H54 (cell line): Measurements from ENCODE around the gene CEMP1.

Experiments
- DNase-seq: peaks from one replicate; pipeline ENCODE4 v3.0.0; 2011; ENCODE audit warnings: low spot score, mixed read lengths; ENCODE audit not compliant: insufficient read length
- FAIRE-seq: peaks from 3 replicates; lab custom pipeline; 2011; peaks lifted over from hg19 to GRCh38; lab: Jason Lieb, UNC
- POLR2A ChIP-seq: IDR thresholded peaks from 2 replicates; pipeline ENCODE4 v1.6.1; 2011; ENCODE audit warnings: low read depth, mild to moderate bottlenecking, low read length

The CEMP1 gene

DNA sequence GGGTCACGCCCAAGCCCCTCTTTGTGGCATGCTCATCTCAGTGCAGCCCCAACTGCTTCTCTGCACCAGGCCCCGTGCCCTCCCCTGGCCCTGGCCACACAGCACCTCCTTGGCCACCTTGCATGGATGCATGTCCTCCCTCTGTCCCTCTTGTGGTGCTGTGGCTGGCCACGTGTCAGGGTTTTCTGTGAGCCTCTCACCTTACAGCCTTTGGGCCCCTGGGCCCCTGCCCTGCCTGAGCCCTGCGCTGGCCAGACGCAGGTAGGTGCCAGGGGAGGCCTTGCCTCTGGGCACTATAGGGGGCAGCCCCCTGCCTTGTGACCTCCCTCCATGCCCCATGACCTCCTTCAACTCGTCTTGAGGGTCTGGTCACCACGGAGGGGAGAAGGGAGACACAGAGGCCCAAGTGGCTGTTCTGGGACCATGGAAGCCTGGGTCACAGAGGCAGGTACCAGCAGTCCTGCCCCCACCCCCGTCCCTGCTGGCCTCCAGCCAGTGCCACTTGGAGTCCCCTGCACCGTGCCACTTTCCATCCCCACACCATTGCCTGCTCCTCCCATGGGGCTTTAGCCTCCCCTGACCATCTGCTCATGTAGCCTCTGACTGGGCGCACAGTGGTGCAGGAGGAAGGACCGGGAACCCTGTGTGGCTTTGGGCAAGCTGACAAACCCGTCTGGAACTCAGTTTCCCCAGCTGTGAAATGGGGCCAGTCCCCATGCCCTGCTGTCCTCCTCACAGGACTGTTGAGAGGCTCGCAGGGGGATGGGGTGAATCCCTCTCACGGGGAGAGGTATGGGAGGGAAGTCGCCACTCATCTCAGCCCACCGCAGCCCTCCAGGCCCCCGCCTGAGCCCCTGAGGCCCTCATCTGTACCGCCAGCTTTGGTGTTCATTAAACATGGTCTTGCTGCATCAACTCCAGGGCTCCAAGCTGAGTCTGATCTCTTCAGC, 29.0 kb downstream of the CEMP1 start:
- FAIRE-seq: no peak
- no peak for DNase-seq
- TF ChIP-seq POLR2A: no peak

DNA sequence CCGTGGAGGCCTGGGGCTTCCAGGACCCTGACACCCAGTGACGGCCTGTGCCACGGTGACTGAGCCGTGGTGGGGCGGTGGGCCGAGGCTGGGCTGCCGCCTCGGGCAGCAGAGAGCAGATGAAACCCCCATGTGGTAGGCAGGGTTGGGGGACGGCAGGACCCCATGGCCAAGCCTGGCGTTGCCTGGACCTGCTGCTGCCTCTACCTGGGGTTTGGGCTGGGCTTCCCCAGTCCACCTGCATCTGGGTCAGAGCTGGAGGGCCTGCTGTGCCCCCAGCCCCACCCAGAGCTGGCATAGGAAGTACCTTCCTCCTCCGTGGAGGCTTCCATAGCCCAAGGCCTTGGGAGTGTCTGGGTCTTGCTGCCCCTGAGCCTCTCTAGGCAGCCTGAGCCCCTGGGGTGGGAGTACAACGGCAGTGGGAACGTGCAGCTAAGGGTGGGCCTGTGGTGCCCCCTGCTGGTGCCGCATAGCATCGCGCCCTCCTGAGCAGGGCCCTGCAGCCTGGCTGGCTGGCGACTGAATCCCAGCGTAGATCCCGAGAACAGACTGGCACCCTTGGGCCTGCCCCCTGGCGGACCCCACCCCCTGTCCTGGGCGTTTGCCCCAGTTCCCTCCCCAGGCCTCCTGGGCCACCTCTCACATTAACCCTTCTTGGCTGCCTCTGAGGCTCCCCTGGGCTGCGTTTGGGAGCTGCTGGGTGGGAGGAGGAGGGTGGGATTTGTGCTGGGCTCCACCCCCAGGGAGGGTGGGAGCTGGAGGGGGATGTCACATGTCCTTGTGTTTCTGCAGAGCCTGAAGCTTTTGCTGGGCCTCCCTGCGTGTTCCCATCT, 30.1 kb downstream of the CEMP1 start:
- no peak for TF ChIP-seq POLR2A
- DNase-seq (peak; percentile 87), FAIRE-seq (no peak)

DNA sequence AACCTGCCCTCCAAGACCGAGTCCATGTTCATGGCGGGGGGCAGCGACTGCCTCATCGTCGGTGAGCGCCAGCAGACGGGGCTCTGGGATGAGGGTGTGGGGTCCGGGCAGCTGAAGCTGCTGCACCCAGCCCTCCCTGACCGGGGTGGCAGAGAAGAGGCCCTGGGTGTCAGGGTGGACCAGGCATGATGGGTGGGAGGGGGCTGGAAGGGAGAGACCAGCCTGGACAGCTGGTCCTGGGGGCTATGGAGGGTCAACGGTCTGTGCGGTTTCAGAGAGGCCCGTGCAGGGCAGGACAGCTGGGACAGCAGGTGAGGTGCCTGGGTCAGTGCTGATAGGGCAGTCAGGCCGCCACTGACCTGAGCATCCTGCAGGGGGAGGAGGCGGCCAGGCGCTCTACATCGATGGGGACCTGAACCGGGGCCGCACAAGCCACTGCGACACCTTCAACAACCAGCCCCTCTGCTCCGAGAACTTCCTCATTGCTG, 30.7 kb downstream of the CEMP1 start:
- no peak for DNase-seq
- no peak for TF ChIP-seq POLR2A
- FAIRE-seq: no peak

DNA sequence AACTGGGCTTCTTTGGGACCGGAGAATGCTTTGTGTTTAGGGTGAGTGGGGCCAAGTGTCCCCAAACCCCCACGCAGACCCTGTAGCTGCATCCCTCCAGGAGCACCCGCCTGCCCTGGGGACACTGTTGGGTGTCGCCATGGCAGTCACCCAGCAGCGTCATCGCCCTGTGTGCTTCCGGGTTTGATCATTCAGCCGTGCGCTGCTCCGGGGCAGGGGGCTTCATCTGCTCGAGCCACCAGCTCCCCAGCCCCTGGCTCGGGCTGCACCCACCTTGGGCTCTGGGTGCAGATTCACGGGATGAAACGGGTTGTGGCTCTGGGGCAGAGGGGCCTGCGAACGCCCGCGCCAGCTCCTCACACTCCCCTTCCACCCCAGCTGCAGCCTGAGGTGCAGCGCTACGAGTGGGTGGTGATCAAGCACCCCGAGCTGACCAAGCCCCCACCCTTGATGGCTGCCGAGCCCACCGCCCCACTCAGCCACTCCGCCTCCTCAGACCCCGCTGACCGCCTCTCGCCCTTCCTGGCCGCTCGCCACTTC, 31.2 kb downstream of the CEMP1 start:
- TF ChIP-seq POLR2A: no peak
- DNase-seq (no peak), FAIRE-seq (no peak)

DNA sequence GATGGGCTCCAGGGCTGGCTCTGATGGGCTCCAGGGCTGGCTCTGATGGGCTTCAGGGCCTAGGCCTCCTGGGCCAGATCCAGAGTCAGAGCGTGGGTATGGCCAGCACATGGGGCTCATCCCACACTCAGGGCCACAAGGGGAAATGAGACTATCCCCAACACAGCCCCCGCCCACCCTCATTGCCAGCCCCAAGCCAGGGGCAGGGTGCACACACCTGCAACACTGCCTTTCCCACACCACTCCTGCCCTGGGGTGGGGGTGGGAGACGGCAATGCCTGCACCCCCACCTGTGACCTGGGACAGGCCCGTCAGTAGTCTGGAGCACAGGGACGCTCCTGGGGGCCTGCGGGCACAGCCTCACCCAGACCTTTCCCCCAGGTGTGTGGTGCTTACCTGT, 31.8 kb downstream of the CEMP1 start:
- TF ChIP-seq POLR2A: no peak

DNA sequence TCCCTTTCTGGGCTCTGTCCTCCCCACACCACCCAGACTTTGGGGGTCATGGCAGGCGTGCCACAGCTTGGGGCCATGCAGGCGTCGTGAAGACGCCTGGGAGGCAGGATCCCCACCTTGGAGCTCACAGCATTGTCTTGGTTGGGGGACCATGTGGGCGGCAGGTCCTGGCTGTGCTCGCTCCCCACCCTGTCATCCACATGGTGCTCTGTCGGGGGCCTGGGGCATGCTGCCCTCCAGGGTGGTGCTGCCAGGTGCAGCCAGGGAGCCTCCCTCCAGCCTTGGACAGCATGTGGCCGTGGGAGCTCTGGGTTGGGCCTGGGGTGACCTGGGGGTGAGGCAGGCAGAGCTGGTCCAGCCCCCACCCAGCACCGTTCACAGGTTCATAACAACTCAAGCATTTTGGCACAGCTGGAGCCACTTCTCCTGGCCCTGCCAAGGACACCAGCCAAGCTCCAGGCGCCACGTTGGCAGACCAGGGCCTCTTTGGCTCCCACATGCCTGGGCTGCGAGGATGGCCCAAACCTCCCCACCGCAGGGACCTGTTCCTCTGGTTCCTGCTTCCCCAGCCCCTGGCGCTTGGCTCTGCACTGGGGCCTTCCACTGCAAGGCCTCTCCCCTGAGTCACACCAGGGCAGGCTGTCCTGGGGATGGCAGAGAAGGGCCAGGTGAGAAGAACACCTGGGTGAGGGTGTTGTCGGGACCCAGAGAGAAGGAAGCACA, 32.5 kb downstream of the CEMP1 start:
- no peak for TF ChIP-seq POLR2A
- no peak for FAIRE-seq
- no peak for DNase-seq

More for the DNA sequence above, 31.8 kb downstream of the CEMP1 start:
- FAIRE-seq (no peak), DNase-seq (no peak)

DNA sequence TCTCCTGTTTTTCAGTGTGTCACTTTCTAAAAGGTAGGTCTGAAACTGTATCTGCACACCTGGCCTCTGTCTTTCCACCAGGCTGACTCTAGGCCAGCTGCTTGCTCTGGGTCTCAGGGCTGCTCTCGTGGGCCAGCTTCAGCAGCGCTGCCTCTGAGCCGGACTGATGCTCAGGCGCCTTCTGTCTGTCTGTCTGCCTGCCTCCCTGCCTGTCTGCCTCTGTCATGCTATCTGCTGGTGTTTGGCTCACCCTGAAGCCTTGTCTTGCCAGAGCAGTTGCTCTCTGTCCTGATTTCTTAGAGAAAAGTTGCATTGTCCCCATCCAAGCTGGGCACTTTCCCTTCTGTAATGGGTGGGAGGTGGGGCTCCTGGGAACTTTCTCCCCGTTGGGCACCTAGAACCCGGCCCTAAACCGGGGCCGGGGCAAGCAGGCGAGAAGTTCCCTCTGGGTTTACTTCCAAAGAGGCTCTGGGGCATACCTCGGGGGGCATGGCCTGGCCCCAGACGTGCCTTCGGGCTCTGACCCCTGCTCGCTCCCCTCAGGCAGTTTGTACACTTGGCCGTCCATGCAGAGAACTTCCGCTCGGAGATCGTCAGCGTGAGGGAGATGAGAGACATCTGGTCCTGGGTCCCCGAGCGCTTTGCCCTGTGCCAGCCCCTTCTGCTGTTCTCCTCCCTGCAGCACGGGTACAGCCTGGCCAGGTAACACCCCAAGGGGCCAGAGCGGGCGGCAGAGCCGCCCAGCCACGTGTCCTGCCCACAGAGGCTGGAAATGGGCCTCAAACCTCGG, 33.3 kb downstream of the CEMP1 start:
- no peak for FAIRE-seq
- TF ChIP-seq POLR2A: no peak
- no peak for DNase-seq

DNA sequence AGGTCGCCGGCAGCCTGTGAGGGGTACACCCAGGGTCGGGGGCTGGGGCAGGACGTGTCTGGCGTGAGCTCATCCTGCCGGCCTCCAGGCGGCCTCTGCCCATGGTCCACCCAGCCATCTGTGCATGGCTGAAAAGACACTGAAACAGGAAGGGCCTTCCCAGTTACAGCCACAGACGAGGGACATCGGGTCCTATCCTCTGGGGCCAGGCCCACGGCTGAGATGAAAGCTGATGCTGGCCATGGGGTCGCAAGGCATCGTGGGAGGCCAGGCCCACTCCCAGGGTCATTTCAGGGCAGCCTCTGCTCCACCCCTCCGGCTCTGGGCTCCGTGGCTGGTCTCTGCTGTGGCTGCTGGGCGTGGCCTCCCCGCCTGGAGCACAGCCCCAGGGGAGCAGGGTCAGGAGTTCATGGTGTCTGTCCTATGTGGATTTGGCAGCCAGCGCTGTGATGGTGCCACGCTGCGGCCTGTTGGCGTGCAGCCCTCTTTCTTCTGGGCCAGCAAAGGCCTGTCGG, 34.0 kb downstream of the CEMP1 start:
- FAIRE-seq: no peak
- no peak for DNase-seq
- no peak for TF ChIP-seq POLR2A

DNA sequence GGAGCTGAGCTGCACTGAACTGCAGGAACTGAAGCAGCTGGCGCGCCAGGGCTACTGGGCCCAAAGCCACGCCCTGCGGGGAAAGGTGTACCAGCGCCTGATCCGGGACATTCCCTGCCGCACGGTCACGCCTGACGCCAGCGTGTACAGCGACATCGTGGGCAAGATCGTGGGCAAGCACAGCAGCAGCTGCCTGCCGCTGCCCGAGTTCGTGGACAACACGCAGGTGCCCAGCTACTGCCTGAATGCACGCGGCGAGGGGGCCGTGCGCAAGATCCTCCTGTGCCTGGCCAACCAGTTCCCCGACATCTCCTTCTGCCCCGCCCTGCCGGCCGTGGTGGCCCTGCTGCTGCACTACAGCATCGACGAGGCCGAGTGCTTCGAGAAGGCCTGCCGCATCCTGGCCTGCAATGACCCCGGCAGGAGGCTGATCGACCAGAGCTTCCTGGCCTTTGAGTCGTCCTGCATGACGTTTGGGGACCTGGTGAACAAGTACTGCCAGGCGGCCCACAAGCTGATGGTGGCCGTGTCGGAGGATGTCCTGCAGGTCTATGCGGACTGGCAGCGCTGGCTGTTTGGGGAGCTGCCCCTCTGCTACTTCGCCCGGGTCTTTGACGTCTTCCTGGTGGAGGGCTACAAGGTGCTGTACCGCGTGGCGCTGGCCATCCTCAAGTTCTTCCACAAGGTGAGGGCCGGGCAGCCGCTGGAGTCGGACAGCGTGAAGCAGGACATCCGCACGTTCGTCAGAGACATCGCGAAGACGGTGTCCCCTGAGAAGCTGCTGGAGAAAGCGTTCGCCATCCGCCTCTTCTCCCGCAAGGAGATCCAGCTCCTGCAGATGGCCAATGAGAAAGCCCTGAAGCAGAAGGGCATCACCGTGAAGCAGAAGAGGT, 34.7 kb downstream of the CEMP1 start:
- no peak for FAIRE-seq
- DNase-seq: no peak
- no peak for TF ChIP-seq POLR2A

DNA sequence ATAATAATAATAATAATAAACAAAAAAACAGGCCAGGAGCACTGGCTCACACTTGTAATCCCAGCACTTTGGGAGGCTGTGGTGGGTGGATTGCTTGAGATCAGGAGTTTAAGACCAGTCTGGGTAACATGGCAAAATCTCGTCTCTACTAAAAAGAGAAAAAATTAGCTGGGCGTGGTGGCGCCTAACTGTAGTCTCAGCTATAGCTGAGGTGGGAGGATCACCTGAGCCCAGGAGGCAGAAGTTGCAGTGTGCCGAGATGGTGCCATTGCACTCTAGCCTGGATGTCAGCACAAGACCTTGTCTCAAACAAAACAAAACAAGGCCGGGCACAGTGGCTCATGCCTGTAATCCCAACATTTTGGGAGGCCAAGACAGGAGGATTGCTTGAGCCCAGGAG, 36.2 kb downstream of the CEMP1 start:
- FAIRE-seq: no peak
- TF ChIP-seq POLR2A: no peak
- no peak for DNase-seq

DNA sequence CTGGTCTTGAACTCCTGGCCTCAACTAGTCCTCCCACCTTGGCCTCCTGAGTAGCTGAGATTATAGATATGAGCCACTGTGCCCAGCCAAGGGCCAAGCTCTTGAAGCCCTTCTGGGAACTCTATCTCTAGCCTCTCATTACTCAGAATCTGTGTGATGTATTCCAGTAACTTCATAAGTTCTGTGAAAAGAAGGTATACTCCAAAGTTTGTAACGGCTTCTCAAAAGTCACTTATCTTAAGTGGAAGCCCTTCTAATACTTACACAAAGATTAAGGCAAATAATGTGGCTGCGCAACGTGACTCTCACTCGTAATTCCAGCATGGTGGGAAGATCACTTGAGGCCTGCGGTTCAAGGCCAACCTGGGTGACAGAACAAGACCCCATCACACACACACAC, 36.6 kb downstream of the CEMP1 start:
- no peak for TF ChIP-seq POLR2A
- FAIRE-seq: no peak
- DNase-seq: no peak
